DND-41 (cell line): Measurements from ENCODE around the gene SEC24D.
"Not testable (repeated sequence)": the region's sequence is repeated elsewhere in the genome, so short reads cannot be mapped to it uniquely, and the experiment has no call there.

Experiments used
- ATAC-seq: fragments of 200-7000 bp; cut with Tn5 transposase; 3 replicates; pipeline ENCODE4 v1.9.1; 2021; ENCODE audit warnings: low read depth; ENCODE audit not compliant: insufficient read depth
- DNase-seq: peaks from one replicate; pipeline ENCODE4 v3.0.0-alpha.2; 2020
- H2AFZ ChIP-seq: 2 replicates; pipeline ENCODE4 v1.6.0; 2012; ENCODE audit warnings: low read depth, low read length
- H3K27ac ChIP-seq: 2 replicates; pipeline ENCODE4 v1.5.1; 2012; ENCODE audit warnings: low read length, inconsistent platforms
- H3K27me3 ChIP-seq: fragments of 200-600 bp; sonication (generic); 2 replicates; pipeline ENCODE4 v1.6.0; 2012; ENCODE audit warnings: low read length, mild to moderate bottlenecking, inconsistent platforms; ENCODE audit not compliant: insufficient read depth, poor library complexity
- H3K36me3 ChIP-seq: 2 replicates; pipeline ENCODE4 v1.5.1; 2012; ENCODE audit warnings: low read length, inconsistent platforms; ENCODE audit not compliant: insufficient read depth
- H3K4me1 ChIP-seq: 2 replicates; pipeline ENCODE4 v1.5.1; 2012; ENCODE audit warnings: mild to moderate bottlenecking, low read length; ENCODE audit not compliant: insufficient read depth
- H3K4me2 ChIP-seq: 2 replicates; pipeline ENCODE4 v1.6.0; 2012; ENCODE audit warnings: mild to moderate bottlenecking, moderate library complexity, low read length, inconsistent platforms; ENCODE audit not compliant: insufficient read depth
- H3K4me3 ChIP-seq, 2 experiments: fragments of 200-600 bp in 1 of 2; shearing (Covaris generic) in 1 of 2; 2 replicates each; pipeline ENCODE4 v1.5.1; 2012 to 2016; ENCODE audit warnings: inconsistent platforms in 2 of 2, low read length in 2 of 2, mild to moderate bottlenecking in 2 of 2, low read depth in 1 of 2, moderate library complexity in 1 of 2
- H3K79me2 ChIP-seq: 2 replicates; pipeline ENCODE4 v1.6.0; 2012; ENCODE audit warnings: low read length, inconsistent platforms; ENCODE audit not compliant: insufficient read depth
- H3K9ac ChIP-seq: 2 replicates; pipeline ENCODE4 v1.6.0; 2012; ENCODE audit warnings: low read depth, mild to moderate bottlenecking, inconsistent platforms, low read length, moderate library complexity
- H3K9me3 ChIP-seq: 2 replicates; pipeline ENCODE4 v1.5.1; 2012; ENCODE audit warnings: low read length, moderate library complexity, mild to moderate bottlenecking, inconsistent platforms; ENCODE audit not compliant: insufficient read depth, severe bottlenecking
- H4K20me1 ChIP-seq: 2 replicates; pipeline ENCODE4 v1.6.0; 2012; ENCODE audit warnings: low read length; ENCODE audit not compliant: insufficient read depth
- EZH2 ChIP-seq: IDR thresholded peaks from 3 replicates; pipeline ENCODE4 v1.6.1; 2012; ENCODE audit warnings: borderline replicate concordance, low read depth, mild to moderate bottlenecking, moderate library complexity, low read length, inconsistent platforms; ENCODE audit not compliant: severe bottlenecking
- TF ChIP-seq, protein P1 (sequence below): IDR thresholded peaks from 2 replicates; pipeline ENCODE4 v1.5.1; 2012; ENCODE audit warnings: borderline replicate concordance, low read length, moderate library complexity, mild to moderate bottlenecking; ENCODE audit not compliant: poor library complexity, severe bottlenecking; ENCODE audit errors: extremely low read depth

Gene SEC24D

DNA sequence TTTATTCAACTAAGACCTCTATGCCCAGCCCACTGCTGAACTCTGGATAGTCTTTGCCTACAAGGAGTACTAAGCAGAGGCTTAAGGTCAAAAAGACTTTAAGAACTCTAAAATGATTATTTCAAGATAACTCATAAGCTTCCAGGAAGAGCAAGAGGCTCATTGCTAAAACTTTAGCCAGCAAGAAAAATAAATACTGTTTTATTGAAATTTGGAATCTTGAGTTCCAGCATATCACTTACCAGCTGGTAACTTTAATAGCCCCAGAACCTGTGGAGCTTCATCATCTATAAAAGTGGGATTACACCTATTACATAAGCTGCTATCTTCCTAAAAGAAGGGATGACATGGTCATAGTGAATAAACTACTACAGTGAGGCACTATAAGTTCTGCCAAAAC lies 47.0 kb downstream of the SEC24D start:
- Histone ChIP-seq H3K9ac (no peak overlapping the region), H3K9me3 (no peaks in the 10 kb centered on the region), H3K4me1 (no peaks in the 10 kb centered on the region), H3K27ac (no peak overlapping the region), H3K27me3 (no peaks in the 10 kb centered on the region), H3K79me2 (no peaks in the 10 kb centered on the region), H4K20me1 (no peaks in the 10 kb centered on the region), H3K4me3 (no peak overlapping the region), H3K4me2 (no peak overlapping the region), H2AFZ (no peak overlapping the region), H3K36me3 (peaks cover 8% of the 10 kb centered on the region)
- no peak for ATAC-seq
- no peak for DNase-seq
- TF ChIP-seq EZH2 = no peak
- TF ChIP-seq, protein P1, sequence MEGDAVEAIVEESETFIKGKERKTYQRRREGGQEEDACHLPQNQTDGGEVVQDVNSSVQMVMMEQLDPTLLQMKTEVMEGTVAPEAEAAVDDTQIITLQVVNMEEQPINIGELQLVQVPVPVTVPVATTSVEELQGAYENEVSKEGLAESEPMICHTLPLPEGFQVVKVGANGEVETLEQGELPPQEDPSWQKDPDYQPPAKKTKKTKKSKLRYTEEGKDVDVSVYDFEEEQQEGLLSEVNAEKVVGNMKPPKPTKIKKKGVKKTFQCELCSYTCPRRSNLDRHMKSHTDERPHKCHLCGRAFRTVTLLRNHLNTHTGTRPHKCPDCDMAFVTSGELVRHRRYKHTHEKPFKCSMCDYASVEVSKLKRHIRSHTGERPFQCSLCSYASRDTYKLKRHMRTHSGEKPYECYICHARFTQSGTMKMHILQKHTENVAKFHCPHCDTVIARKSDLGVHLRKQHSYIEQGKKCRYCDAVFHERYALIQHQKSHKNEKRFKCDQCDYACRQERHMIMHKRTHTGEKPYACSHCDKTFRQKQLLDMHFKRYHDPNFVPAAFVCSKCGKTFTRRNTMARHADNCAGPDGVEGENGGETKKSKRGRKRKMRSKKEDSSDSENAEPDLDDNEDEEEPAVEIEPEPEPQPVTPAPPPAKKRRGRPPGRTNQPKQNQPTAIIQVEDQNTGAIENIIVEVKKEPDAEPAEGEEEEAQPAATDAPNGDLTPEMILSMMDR = no peak

DNA sequence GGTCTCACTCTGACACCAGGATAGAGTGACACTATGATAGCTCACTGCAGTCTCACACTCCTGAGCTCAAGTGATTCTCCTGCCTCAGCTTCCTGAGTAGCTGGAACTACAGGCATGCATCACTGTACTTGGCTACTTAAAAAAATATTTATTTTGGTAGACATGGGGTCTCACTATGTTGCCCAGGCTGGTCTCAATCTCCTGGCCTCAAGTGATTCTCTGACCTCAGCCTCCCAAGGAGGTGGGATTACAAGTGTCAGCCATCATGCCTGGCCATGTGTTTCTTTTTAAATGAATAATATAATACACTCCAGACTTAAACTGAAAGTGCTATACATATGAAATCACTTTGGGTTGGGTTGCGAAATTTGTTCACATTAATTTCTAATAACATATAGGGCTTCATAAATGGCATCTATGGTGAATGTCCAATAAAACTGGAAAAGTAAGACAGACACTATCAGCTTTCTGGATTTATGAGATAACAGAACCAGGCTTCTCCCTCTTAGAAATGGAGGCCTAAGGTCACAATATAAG lies 48.0 kb downstream of the SEC24D start:
- DNase-seq (no peak), ATAC-seq (no peak)
- H3K4me3 ChIP-seq = no peak overlapping the region
- H3K9me3 ChIP-seq = no peaks in the 10 kb centered on the region
- no peaks in the 10 kb centered on the region for H3K4me1 ChIP-seq
- H3K27ac ChIP-seq = no peak overlapping the region
- no peak overlapping the region for H3K9ac ChIP-seq
- no peaks in the 10 kb centered on the region for H3K79me2 ChIP-seq
- no peaks in the 10 kb centered on the region for H4K20me1 ChIP-seq
- no peak overlapping the region for H3K4me2 ChIP-seq
- TF ChIP-seq EZH2 = no peak
- TF ChIP-seq, protein P1 = no peak
- H3K27me3 ChIP-seq = no peaks in the 10 kb centered on the region
- H3K36me3 ChIP-seq = peaks cover 7% of the 10 kb centered on the region
- H2AFZ ChIP-seq = no peak overlapping the region

GRCh38 chr4:118784776-118785175 lies 51.1 kb downstream of the SEC24D start:
- H3K4me1 ChIP-seq = no peaks in the 10 kb centered on the region
- no peaks in the 10 kb centered on the region for H3K27me3 ChIP-seq
- no peak overlapping the region for H3K4me2 ChIP-seq
- no peaks in the 10 kb centered on the region for H3K9me3 ChIP-seq
- no peaks in the 10 kb centered on the region for H4K20me1 ChIP-seq
- DNase-seq (no peak), ATAC-seq (no peak)
- no peak overlapping the region for H3K9ac ChIP-seq
- TF ChIP-seq, protein P1 = no peak
- no peak for TF ChIP-seq EZH2
- no peak overlapping the region for H3K4me3 ChIP-seq
- no peaks in the 10 kb centered on the region for H3K79me2 ChIP-seq
- peaks cover 15% of the 10 kb centered on the region for H3K36me3 ChIP-seq
- no peak overlapping the region for H3K27ac ChIP-seq
- no peak overlapping the region for H2AFZ ChIP-seq

DNA sequence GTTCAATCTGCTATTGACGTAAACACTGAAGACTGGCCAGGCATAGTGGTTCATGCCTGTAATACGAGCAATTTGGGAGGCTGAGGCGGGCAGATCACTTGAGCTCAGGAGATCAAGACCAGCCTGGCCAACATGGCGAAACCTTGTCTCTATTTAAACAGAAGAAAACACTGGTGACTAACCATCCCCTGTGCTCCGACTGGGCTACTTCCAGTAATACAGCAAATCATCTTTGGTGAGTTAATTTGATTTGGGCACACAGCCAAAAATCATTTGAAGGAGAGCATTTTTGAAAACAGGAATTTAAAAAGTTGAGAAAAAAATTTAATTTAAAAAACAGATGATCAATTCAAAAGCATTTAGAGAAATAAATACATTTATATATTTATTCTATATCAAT lies 52.0 kb downstream of the SEC24D start:
- Histone ChIP-seq H2AFZ (no peak overlapping the region), H3K27ac (no peak overlapping the region), H4K20me1 (no peaks in the 10 kb centered on the region), H3K79me2 (no peaks in the 10 kb centered on the region), H3K4me3 (no peak overlapping the region), H3K4me1 (no peaks in the 10 kb centered on the region), H3K9me3 (no peaks in the 10 kb centered on the region), H3K36me3 (peaks cover 15% of the 10 kb centered on the region), H3K4me2 (no peak overlapping the region), H3K27me3 (no peaks in the 10 kb centered on the region), H3K9ac (no peak overlapping the region)
- no peak for DNase-seq
- no peak for TF ChIP-seq EZH2
- TF ChIP-seq, protein P1 = no peak
- no peak for ATAC-seq

DNA sequence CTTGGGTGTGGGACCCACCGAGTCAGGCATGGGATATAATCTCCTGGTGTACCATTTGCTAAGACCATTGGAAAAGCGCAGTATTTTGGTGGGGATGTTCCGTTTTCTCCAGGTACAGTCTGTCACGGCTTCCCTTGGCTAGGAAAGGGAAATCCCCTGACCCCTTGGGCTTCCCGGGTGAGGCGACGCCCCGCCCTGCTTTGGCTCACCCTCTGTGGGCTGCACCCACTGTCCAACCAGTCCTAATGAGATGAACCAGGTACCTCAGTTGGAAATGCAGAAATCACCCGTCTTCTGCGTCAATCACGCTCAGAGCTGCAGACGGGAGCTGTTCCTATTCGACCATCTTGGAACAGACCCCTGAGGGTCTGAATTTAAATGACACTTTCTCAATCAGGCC lies 53.0 kb downstream of the SEC24D start:
- not testable (repeated sequence) for H2AFZ ChIP-seq, H3K4me3 ChIP-seq, H4K20me1 ChIP-seq, H3K9me3 ChIP-seq, DNase-seq, H3K27ac ChIP-seq, ATAC-seq, H3K4me2 ChIP-seq, H3K79me2 ChIP-seq, H3K27me3 ChIP-seq, H3K9ac ChIP-seq, H3K4me1 ChIP-seq
- H3K36me3 ChIP-seq = peaks cover 15% of the 10 kb centered on the region
